H9 (cell line): ENCODE data around the gene TMEM266. TPM values are rescaled to one million over a fixed set of nuclear protein-coding genes. Genes with fewer than 3 reads are reported as not detected.

Source experiments
- DNase-seq: peaks from one replicate; pipeline ENCODE4 v3.0.0-alpha.2; 2017
- H2AFZ ChIP-seq: one replicate; pipeline ENCODE4 v1.6.1; 2013; ENCODE audit warnings: mild to moderate bottlenecking, low read length, control low read depth, moderate library complexity
- H2AK5ac ChIP-seq: 2 replicates; pipeline ENCODE4 v1.6.1; 2013; ENCODE audit warnings: low read length, control low read depth, mixed read lengths; ENCODE audit not compliant: insufficient read length
- H2BK120ac ChIP-seq: one replicate; pipeline ENCODE4 v1.6.1; 2013; ENCODE audit warnings: low read depth, mild to moderate bottlenecking, low read length, control low read depth, inconsistent platforms; ENCODE audit not compliant: poor library complexity, severe bottlenecking
- H2BK12ac ChIP-seq: 2 replicates; pipeline ENCODE4 v1.6.1; 2013; ENCODE audit warnings: low read length, control low read depth, mixed read lengths, low read depth; ENCODE audit not compliant: insufficient read length
- H2BK15ac ChIP-seq: 2 replicates; pipeline ENCODE4 v1.6.1; 2013; ENCODE audit warnings: low read depth, low read length, control low read depth
- H2BK20ac ChIP-seq: one replicate; pipeline ENCODE4 v1.6.1; 2013; ENCODE audit warnings: low read depth, mild to moderate bottlenecking, low read length, control low read depth, inconsistent platforms; ENCODE audit not compliant: poor library complexity, severe bottlenecking
- H2BK5ac ChIP-seq: 2 replicates; pipeline ENCODE4 v1.6.1; 2013; ENCODE audit warnings: low read length, control low read depth, mixed read lengths; ENCODE audit not compliant: insufficient read length
- H3K14ac ChIP-seq: 2 replicates; pipeline ENCODE4 v1.6.1; 2013; ENCODE audit warnings: low read length, control low read depth; ENCODE audit not compliant: insufficient read depth
- H3K18ac ChIP-seq: 2 replicates; pipeline ENCODE4 v1.6.1; 2013; ENCODE audit warnings: low read depth, mild to moderate bottlenecking, mixed read lengths, low read length, control low read depth; ENCODE audit not compliant: insufficient read length
- H3K23ac ChIP-seq: 2 replicates; pipeline ENCODE4 v1.6.1; 2013; ENCODE audit warnings: low read length, control low read depth, mixed read lengths, low read depth; ENCODE audit not compliant: insufficient read length
- H3K23me2 ChIP-seq: 2 replicates; pipeline ENCODE4 v1.6.1; 2013; ENCODE audit warnings: low read depth, mild to moderate bottlenecking, mixed read lengths, low read length, control low read depth; ENCODE audit not compliant: insufficient read length, poor library complexity, severe bottlenecking
- H3K27ac ChIP-seq: 2 replicates; pipeline ENCODE4 v1.5.1; 2013; ENCODE audit warnings: low read length, control low read depth, mixed read lengths, low read depth; ENCODE audit not compliant: insufficient read length
- H3K27me3 ChIP-seq: 2 replicates; pipeline ENCODE4 v1.6.1; 2013; ENCODE audit warnings: low read length, control low read depth, inconsistent platforms; ENCODE audit not compliant: insufficient read depth
- H3K4ac ChIP-seq: 2 replicates; pipeline ENCODE4 v1.6.1; 2013; ENCODE audit warnings: low read depth, mild to moderate bottlenecking, control low read depth, inconsistent platforms, low read length, moderate library complexity
- H3K4me1 ChIP-seq: 2 replicates; pipeline ENCODE4 v1.6.1; 2013; ENCODE audit warnings: low read length, control low read depth, inconsistent platforms; ENCODE audit not compliant: insufficient read depth
- H3K4me2 ChIP-seq: 2 replicates; pipeline ENCODE4 v1.6.1; 2013; ENCODE audit warnings: low read length, control low read depth, mixed read lengths; ENCODE audit not compliant: insufficient read length, insufficient read depth
- H3K56ac ChIP-seq: 2 replicates; pipeline ENCODE4 v1.6.1; 2013; ENCODE audit warnings: low read depth, mild to moderate bottlenecking, mixed read lengths, low read length, control low read depth; ENCODE audit not compliant: insufficient read length
- H3K79me1 ChIP-seq: 2 replicates; pipeline ENCODE4 v1.6.1; 2013; ENCODE audit warnings: low read depth, mild to moderate bottlenecking, moderate library complexity, low read length, control low read depth, inconsistent platforms; ENCODE audit not compliant: insufficient read depth, poor library complexity, severe bottlenecking
- H3K79me2 ChIP-seq: 2 replicates; pipeline ENCODE4 v1.6.1; 2013; ENCODE audit warnings: low read length, control low read depth, inconsistent platforms; ENCODE audit not compliant: insufficient read depth
- H3K9ac ChIP-seq: 2 replicates; pipeline ENCODE4 v1.6.1; 2013; ENCODE audit warnings: low read length, control low read depth, mixed read lengths; ENCODE audit not compliant: insufficient read length; ENCODE audit errors: extremely low read depth
- H3K9me3 ChIP-seq: one replicate; pipeline ENCODE4 v1.6.1; 2013; ENCODE audit warnings: low read depth, low read length, inconsistent platforms; ENCODE audit not compliant: control insufficient read depth
- H3T11ph ChIP-seq: one replicate; pipeline ENCODE4 v1.6.1; 2013; ENCODE audit warnings: mild to moderate bottlenecking, low read length, control low read depth, inconsistent platforms
- H4K20me1 ChIP-seq: one replicate; pipeline ENCODE4 v1.6.1; 2013; ENCODE audit not compliant: control insufficient read depth, insufficient read length, insufficient read depth
- H4K5ac ChIP-seq: 2 replicates; pipeline ENCODE4 v1.6.1; 2013; ENCODE audit warnings: low read depth, mild to moderate bottlenecking, mixed read lengths, low read length, control low read depth; ENCODE audit not compliant: insufficient read length
- H4K8ac ChIP-seq: replicated peaks from 2 replicates; pipeline ENCODE4 v1.6.1; 2013; ENCODE audit warnings: low read length, control low read depth, mixed read lengths, low read depth; ENCODE audit not compliant: insufficient read length
- H4K91ac ChIP-seq: 2 replicates; pipeline ENCODE4 v1.6.1; 2013; ENCODE audit warnings: low read depth, mild to moderate bottlenecking, moderate library complexity, mixed read lengths, low read length, control low read depth; ENCODE audit not compliant: insufficient read length
- H3K27ac Mint-ChIP-seq, 3 experiments: 2 replicates in 2 of 3; 3 replicates in 1 of 3; pipeline ENCODE4 v1.8.0; 2020 to 2021; ENCODE audit warnings: mixed read lengths in 3 of 3, mild to moderate bottlenecking in 1 of 3, moderate library complexity in 1 of 3
- H3K27me3 Mint-ChIP-seq: 2 replicates; pipeline ENCODE4 v1.8.0; 2021; ENCODE audit warnings: low read depth, mild to moderate bottlenecking, moderate library complexity, mixed read lengths
- H3K36me3 Mint-ChIP-seq, 3 experiments: 2 replicates in 2 of 3; 3 replicates in 1 of 3; pipeline ENCODE4 v1.8.0; 2020 to 2021; ENCODE audit warnings: low read depth in 3 of 3, mixed read lengths in 3 of 3; ENCODE audit not compliant: insufficient read depth in 1 of 3
- H3K4me1 Mint-ChIP-seq, 2 experiments: 2 replicates each; pipeline ENCODE4 v1.8.0; 2020; ENCODE audit warnings: mixed read lengths in 2 of 2
- H3K4me3 Mint-ChIP-seq, 2 experiments: 2 replicates in 1 of 2; 3 replicates in 1 of 2; pipeline ENCODE4 v1.8.0; 2020 to 2021; ENCODE audit warnings: mild to moderate bottlenecking in 2 of 2, mixed read lengths in 2 of 2, moderate library complexity in 1 of 2
- H3K9me3 Mint-ChIP-seq, 2 experiments: 2 replicates in 1 of 2; 3 replicates in 1 of 2; pipeline ENCODE4 v1.8.0; 2020; ENCODE audit warnings: mild to moderate bottlenecking in 2 of 2, mixed read lengths in 2 of 2, moderate library complexity in 1 of 2
- CTCF ChIP-seq: fragments of 200-600 bp; sonication (generic); conservative IDR thresholded peaks from 3 replicates; pipeline ENCODE4 v1.8.0; 2021; ENCODE audit warnings: antibody characterized with exemption, mild to moderate bottlenecking
- WGBS: extraction: QIAGEN DNeasy Blood & Tissue Kit; methylation state at CpG from one replicate; pipeline ENCODE4 v1.1.7; 2013; ENCODE audit warnings: missing lambda C conversion rate, low lambda C conversion rate, mixed read lengths; ENCODE audit not compliant: insufficient read length; ENCODE audit errors: extremely low coverage; 5-methylcytosine and 5-hydroxymethylcytosine counted together
- total RNA-seq: library from RNA; stranded (reverse); gene quantifications from 2 replicates; pipeline ENCODE4 v1.2.1, GENCODE V29; 2021

Gene TMEM266
- total RNA-seq, 1 experiment from 2014 or later, result 0.81 TPM

GRCh38 chr15:76191539-76192244, 131.9 kb downstream of the TMEM266 start:
- Histone ChIP-seq H3K79me1 (no peaks in the 10 kb centered on the region), H3K56ac (no peak overlapping the region), H2BK20ac (no peak overlapping the region), H2AFZ (no peak overlapping the region), H3K9ac (no peak overlapping the region), H2AK5ac (no peak overlapping the region), H4K91ac (no peak overlapping the region), H3K23ac (no peak overlapping the region), H2BK5ac (no peak overlapping the region), H2BK12ac (no peak overlapping the region), H3K23me2 (peaks cover 3% of the 10 kb centered on the region), H4K8ac (no peak overlapping the region), H3K79me2 (no peaks in the 10 kb centered on the region), H3K4me1 (no peaks in the 10 kb centered on the region), H3K27ac (no peak overlapping the region), H2BK15ac (no peak overlapping the region), H3K4ac (no peak overlapping the region), H3K18ac (no peak overlapping the region), H3K27me3 (no peaks in the 10 kb centered on the region; the same call in 1 of the 2 replicates), H3K14ac (no peak overlapping the region; the same call in 1 of the 2 replicates), H3K9me3 (no peaks in the 10 kb centered on the region), H3K4me2 (no peak overlapping the region), H4K5ac (no peak overlapping the region), H3T11ph (no peak overlapping the region), H4K20me1 (no peaks in the 10 kb centered on the region), H2BK120ac (no peak overlapping the region)
- no peak for DNase-seq
- no CpG with 5 or more reads among the region's 55 CpGs for WGBS
- Mint-ChIP-seq H3K4me3 (no peak overlapping the region), H3K4me1 (peaks cover 22 to 26% of the 10 kb centered on the region in 2 experiments), H3K27me3 (peaks cover 36% of the 10 kb centered on the region), H3K9me3 (no peaks in the 10 kb centered on the region), H3K27ac (no peak overlapping the region; a peak in 1 of 7 replicates), H3K36me3 (peaks cover 0 to 1% (median 0%) of the 10 kb centered on the region in 3 experiments; a peak in 1 of 7 replicates)
- TF ChIP-seq CTCF, result no peak
